Measurements from ENCODE around the gene PACRG. TPM values are rescaled to one million over a fixed set of nuclear protein-coding genes. Genes with fewer than 3 reads are reported as not detected.

Gene PACRG
- polyA plus RNA-seq, 1 donor from 2014 or later: 16.6 TPM

GRCh38 chr6:163187201-163187600, 459.4 kb downstream of the PACRG start:
- no peaks in the 10 kb centered on the region for H3K9me3 ChIP-seq (ENCODE audit: low read length)
- no peak overlapping the region for H3K4me2 ChIP-seq (ENCODE audit: low read length)
- H3K79me2 ChIP-seq (replicated peaks; ENCODE audit: insufficient read depth, low read length): no peaks in the 10 kb centered on the region
- H3K36me3 ChIP-seq (ENCODE audit: insufficient read depth, low read length): no peaks in the 10 kb centered on the region
- H2AFZ ChIP-seq (ENCODE audit: low read depth, low read length): no peak overlapping the region
- no peak overlapping the region for H3K9ac ChIP-seq (ENCODE audit: low read length)
- no peaks in the 10 kb centered on the region for H3K27me3 ChIP-seq (ENCODE audit: insufficient read depth, low read depth, low read length)
- no peaks in the 10 kb centered on the region for H3F3A ChIP-seq (ENCODE audit: insufficient read depth, low read length, poor library complexity, severe bottlenecking)
- TF ChIP-seq TAF1 (IDR thresholded peaks at IDR 0.05; ENCODE audit: low read depth): no peak
- TF ChIP-seq MXI1 (conservative IDR thresholded peaks at IDR 0.05; ENCODE audit: poor library complexity, severe bottlenecking): no peak
- TF ChIP-seq REST (IDR thresholded peaks at IDR 0.05; ENCODE audit: borderline replicate concordance): no peak
- no peak for TF ChIP-seq RAD21 (conservative IDR thresholded peaks at IDR 0.05)
- TF ChIP-seq EZH2 (IDR thresholded peaks at IDR 0.05; ENCODE audit: borderline replicate concordance, insufficient read depth, low read length, poor library complexity, severe bottlenecking): no peak
- no peak for TF ChIP-seq EP300 (conservative IDR thresholded peaks at IDR 0.05; ENCODE audit: poor library complexity, severe bottlenecking)
- no peak for TF ChIP-seq POLR2AphosphoS5 (IDR thresholded peaks at IDR 0.05)
- TF ChIP-seq, protein P1, sequence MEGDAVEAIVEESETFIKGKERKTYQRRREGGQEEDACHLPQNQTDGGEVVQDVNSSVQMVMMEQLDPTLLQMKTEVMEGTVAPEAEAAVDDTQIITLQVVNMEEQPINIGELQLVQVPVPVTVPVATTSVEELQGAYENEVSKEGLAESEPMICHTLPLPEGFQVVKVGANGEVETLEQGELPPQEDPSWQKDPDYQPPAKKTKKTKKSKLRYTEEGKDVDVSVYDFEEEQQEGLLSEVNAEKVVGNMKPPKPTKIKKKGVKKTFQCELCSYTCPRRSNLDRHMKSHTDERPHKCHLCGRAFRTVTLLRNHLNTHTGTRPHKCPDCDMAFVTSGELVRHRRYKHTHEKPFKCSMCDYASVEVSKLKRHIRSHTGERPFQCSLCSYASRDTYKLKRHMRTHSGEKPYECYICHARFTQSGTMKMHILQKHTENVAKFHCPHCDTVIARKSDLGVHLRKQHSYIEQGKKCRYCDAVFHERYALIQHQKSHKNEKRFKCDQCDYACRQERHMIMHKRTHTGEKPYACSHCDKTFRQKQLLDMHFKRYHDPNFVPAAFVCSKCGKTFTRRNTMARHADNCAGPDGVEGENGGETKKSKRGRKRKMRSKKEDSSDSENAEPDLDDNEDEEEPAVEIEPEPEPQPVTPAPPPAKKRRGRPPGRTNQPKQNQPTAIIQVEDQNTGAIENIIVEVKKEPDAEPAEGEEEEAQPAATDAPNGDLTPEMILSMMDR (IDR thresholded peaks at IDR 0.05; ENCODE audit: poor library complexity, severe bottlenecking): no peak
- no peak for TF ChIP-seq SMC3 (conservative IDR thresholded peaks at IDR 0.05; ENCODE audit: poor library complexity)
- H3K9me2 ChIP-seq (ENCODE audit: insufficient read depth, low read length): no peaks in the 10 kb centered on the region
- H3K27ac ChIP-seq (ENCODE audit: low read length): no peak overlapping the region
- no peaks in the 10 kb centered on the region for H4K20me1 ChIP-seq (ENCODE audit: insufficient read depth)
- H3K4me3 ChIP-seq (ENCODE audit: low read length): no peak overlapping the region

GRCh38 chr6:163187606-163188005, 459.8 kb downstream of the PACRG start:
- Histone ChIP-seq H3K4me2 (ENCODE audit: low read length) (no peak overlapping the region), H3F3A (ENCODE audit: insufficient read depth, low read length, poor library complexity, severe bottlenecking) (no peaks in the 10 kb centered on the region), H3K36me3 (ENCODE audit: insufficient read depth, low read length) (no peaks in the 10 kb centered on the region), H3K9me2 (ENCODE audit: insufficient read depth, low read length) (no peaks in the 10 kb centered on the region), H3K9me3 (ENCODE audit: low read length) (no peaks in the 10 kb centered on the region), H3K27ac (ENCODE audit: low read length) (no peak overlapping the region), H3K27me3 (ENCODE audit: insufficient read depth, low read depth, low read length) (no peaks in the 10 kb centered on the region), H2AFZ (ENCODE audit: low read depth, low read length) (no peak overlapping the region), H3K9ac (ENCODE audit: low read length) (no peak overlapping the region), H4K20me1 (ENCODE audit: insufficient read depth) (no peaks in the 10 kb centered on the region), H3K79me2 (replicated peaks; ENCODE audit: insufficient read depth, low read length) (no peaks in the 10 kb centered on the region), H3K4me3 (ENCODE audit: low read length) (no peak overlapping the region)
- TF ChIP-seq RAD21 (conservative IDR thresholded peaks at IDR 0.05) (no peak), SMC3 (conservative IDR thresholded peaks at IDR 0.05; ENCODE audit: poor library complexity) (no peak)

DNA sequence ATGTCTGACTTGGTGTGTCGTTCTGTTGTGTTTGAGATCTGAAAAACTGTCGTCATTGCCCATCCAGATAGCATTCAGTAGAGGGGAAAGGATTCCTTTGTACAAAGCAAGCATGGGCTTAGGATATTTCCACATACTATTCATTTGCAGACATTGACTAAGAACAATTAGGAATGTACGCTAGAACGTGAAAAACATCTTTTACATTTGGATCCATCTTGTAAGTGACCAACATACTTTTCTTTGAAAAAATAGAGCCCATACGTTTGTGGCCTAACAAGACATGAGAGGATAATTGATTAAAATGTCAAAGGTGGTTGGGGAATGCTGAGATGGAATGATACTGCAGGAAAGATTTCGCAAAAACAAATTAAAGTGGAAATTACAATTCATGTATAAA, 461.0 kb downstream of the PACRG start:
- no peak overlapping the region for H3K27ac ChIP-seq (ENCODE audit: low read length)
- H3K9me2 ChIP-seq (ENCODE audit: insufficient read depth, low read length): no peaks in the 10 kb centered on the region
- H3K9me3 ChIP-seq (ENCODE audit: low read length): no peaks in the 10 kb centered on the region
- H3K4me2 ChIP-seq (ENCODE audit: low read length): no peak overlapping the region
- no peaks in the 10 kb centered on the region for H3K27me3 ChIP-seq (ENCODE audit: insufficient read depth, low read depth, low read length)
- H2AFZ ChIP-seq (ENCODE audit: low read depth, low read length): no peak overlapping the region
- H3K36me3 ChIP-seq (ENCODE audit: insufficient read depth, low read length): no peaks in the 10 kb centered on the region
- no peak overlapping the region for H3K9ac ChIP-seq (ENCODE audit: low read length)
- no peaks in the 10 kb centered on the region for H3K79me2 ChIP-seq (replicated peaks; ENCODE audit: insufficient read depth, low read length)
- TF ChIP-seq EP300 (conservative IDR thresholded peaks at IDR 0.05; ENCODE audit: poor library complexity, severe bottlenecking) (no peak), REST (IDR thresholded peaks at IDR 0.05; ENCODE audit: borderline replicate concordance) (no peak), POLR2AphosphoS5 (IDR thresholded peaks at IDR 0.05) (no peak), TAF1 (IDR thresholded peaks at IDR 0.05; ENCODE audit: low read depth) (no peak), EZH2 (IDR thresholded peaks at IDR 0.05; ENCODE audit: borderline replicate concordance, insufficient read depth, low read length, poor library complexity, severe bottlenecking) (no peak), RAD21 (conservative IDR thresholded peaks at IDR 0.05) (no peak), SMC3 (conservative IDR thresholded peaks at IDR 0.05; ENCODE audit: poor library complexity) (no peak), MXI1 (conservative IDR thresholded peaks at IDR 0.05; ENCODE audit: poor library complexity, severe bottlenecking) (no peak)
- TF ChIP-seq, protein P1 (IDR thresholded peaks at IDR 0.05; ENCODE audit: poor library complexity, severe bottlenecking): no peak
- no peaks in the 10 kb centered on the region for H3F3A ChIP-seq (ENCODE audit: insufficient read depth, low read length, poor library complexity, severe bottlenecking)
- H3K4me3 ChIP-seq (ENCODE audit: low read length): no peak overlapping the region
- H4K20me1 ChIP-seq (ENCODE audit: insufficient read depth): no peaks in the 10 kb centered on the region

All from neural cell (in vitro differentiated cells).